ENCODE results near the gene CLSTN1.

Gene CLSTN1

DNA sequence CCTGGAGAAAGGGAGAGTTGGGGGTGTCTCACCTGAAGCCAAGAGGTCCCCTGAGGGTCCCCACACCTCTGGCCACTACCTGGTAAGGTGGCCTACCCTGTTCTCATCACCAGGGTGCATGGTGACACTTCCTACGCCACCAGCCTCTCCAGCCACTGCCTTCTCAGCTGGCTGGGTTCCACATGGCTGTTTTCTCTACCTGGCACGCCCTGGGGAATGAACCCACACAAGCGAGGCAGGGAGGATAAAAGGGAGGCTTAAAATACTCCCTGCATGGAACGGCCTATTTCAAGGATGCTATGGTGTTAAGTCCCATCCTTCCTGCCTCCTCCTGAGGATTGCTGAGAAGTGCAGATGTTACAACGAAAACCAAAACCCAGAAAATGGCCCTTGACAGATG, 87.5 kb downstream of the CLSTN1 start:
- H3K36me3 ChIP-seq (ENCODE audit: insufficient read depth, low read length), result peaks cover 29% of the 10 kb centered on the region

DNA sequence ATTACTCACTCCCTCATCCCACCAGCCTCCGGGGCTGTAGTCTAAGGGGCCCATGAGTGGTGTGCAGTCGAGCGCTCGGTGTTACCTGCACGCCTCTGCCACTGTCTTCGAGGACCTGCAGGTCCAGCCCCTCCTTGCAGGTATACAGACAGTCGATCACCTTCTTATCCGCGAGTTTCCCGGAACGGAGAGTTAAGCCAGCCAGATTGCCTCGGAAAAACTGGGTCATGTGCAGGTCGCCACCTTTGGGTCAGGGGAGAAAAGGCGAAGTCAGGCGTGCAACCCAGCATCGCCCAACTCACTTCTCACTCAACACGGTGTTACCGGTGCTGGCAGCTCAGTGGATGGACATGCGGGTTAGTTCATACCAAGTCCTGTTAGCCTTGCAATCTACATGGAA, 88.0 kb downstream of the CLSTN1 start:
- no peak overlapping the region for H3K9ac ChIP-seq (ENCODE audit: low read depth, low read length)
- H3K4me1 ChIP-seq (ENCODE audit: insufficient read depth, low read length), result no peaks in the 10 kb centered on the region
- H3K36me3 ChIP-seq (ENCODE audit: insufficient read depth, low read length), result peaks cover 28% of the 10 kb centered on the region

More for the DNA sequence above, 87.5 kb downstream of the CLSTN1 start:
- Histone ChIP-seq H3K9me3 (ENCODE audit: control insufficient read depth, insufficient read depth, low read length) (no peaks in the 10 kb centered on the region), H3K4me1 (ENCODE audit: insufficient read depth, low read length) (no peaks in the 10 kb centered on the region), H3K9ac (ENCODE audit: low read depth, low read length) (no peak overlapping the region)

DNA sequence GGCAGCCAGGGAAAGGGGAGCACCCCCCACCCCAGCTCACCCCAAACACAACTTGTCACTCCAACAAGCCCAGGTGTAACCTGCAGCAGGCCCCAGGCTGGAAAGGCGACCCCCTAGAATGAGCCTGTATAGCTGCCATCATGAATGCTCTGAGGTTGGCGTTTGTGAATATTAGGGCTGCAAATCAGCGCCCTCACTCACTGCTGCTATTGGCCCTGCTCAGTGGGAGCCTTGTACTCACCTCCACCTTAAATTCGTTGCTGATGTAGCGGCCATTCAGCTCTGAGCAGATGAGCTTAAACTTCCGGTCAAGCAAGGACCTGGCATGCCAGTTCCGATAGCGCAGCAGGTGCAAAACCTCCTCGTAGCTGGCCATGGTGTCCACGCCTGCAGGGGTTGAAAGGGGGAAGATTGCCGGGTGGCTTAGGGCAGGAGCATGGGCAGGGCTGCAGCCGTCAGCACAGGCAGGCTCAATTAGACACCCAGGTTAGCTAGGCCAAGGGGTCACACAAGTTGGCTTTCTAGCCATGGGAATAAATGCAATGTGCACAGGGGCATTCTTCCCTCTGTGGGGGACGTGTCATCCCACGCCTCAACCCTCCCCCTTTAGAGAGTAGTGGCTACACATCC, 90.5 kb downstream of the CLSTN1 start:
- H3K36me3 ChIP-seq (ENCODE audit: insufficient read depth, low read length), result peaks cover 30% of the 10 kb centered on the region

More for the DNA sequence above, 88.0 kb downstream of the CLSTN1 start:
- H3K9me3 ChIP-seq (ENCODE audit: control insufficient read depth, insufficient read depth, low read length), result no peaks in the 10 kb centered on the region

DNA sequence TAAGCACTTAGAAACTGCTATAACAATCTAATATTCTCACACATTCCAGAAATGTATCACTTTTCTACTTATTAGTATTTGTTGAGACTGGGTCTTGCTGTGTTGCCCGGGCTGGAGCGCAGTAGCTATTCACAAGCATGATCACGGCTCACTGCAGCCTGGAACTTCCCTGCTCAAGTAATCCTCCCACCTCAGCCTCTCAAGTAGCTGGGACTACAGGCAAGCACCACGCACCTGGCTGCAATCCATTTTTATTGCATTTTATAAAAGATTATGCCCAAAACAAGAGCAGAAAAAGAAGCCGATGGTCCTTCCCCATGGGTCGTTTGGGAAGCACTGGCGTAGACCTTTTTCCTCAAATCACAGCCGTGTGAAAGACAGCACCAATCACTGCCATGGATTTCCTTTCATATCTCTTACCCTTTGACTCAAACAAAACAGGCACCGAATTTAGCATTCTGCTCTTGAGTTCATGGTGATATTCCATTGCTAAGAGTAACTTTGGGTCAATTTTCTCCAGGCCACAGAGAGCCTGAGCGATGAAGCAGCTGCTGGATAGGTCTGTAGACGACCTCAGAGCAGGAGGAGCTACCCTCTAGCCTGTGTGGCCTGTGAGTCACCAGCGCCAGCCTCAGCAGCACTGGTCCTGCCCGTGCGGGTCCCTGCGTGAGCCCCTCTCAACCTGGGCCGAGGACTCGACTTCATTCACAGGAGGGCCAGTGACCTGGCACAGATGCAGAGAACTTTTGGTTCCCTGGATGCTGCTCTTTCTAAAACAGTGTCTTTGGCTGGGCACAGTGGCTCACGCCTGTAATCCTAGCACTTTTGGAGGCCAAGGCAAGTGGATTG, 91.4 kb downstream of the CLSTN1 start:
- Histone ChIP-seq H3K9me3 (ENCODE audit: control insufficient read depth, insufficient read depth, low read length) (no peaks in the 10 kb centered on the region), H3K36me3 (ENCODE audit: insufficient read depth, low read length) (peaks cover 30% of the 10 kb centered on the region), H3K9ac (ENCODE audit: low read depth, low read length) (no peak overlapping the region), H3K4me1 (ENCODE audit: insufficient read depth, low read length) (no peaks in the 10 kb centered on the region)

More for the DNA sequence above, 90.5 kb downstream of the CLSTN1 start:
- H3K9me3 ChIP-seq (ENCODE audit: control insufficient read depth, insufficient read depth, low read length), result no peaks in the 10 kb centered on the region
- no peak overlapping the region for H3K9ac ChIP-seq (ENCODE audit: low read depth, low read length)
- H3K4me1 ChIP-seq (ENCODE audit: insufficient read depth, low read length), result no peaks in the 10 kb centered on the region

DNA sequence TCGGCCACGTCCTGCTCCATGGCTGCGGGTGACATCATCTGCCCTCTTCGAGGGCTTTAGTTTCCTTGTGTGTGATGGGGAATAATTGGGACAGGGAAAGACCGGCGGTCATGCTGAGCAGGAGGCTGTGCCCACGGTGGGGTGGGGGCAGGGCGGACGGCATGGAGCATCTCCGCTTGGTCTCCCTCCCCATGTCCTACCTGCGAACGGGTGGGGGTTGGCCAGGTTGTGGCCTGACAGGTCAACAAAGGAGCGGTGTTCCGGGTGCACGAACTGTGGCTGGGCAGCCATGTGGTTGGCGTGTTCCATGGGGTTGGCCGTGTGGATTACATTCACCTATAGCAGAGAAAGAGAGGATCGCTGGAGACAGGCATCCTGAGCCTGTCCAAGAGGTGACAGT, 92.2 kb downstream of the CLSTN1 start:
- Histone ChIP-seq H3K4me1 (ENCODE audit: insufficient read depth, low read length) (no peaks in the 10 kb centered on the region), H3K36me3 (ENCODE audit: insufficient read depth, low read length) (peaks cover 27% of the 10 kb centered on the region), H3K9me3 (ENCODE audit: control insufficient read depth, insufficient read depth, low read length) (no peaks in the 10 kb centered on the region), H3K9ac (ENCODE audit: low read depth, low read length) (no peak overlapping the region)

DNA sequence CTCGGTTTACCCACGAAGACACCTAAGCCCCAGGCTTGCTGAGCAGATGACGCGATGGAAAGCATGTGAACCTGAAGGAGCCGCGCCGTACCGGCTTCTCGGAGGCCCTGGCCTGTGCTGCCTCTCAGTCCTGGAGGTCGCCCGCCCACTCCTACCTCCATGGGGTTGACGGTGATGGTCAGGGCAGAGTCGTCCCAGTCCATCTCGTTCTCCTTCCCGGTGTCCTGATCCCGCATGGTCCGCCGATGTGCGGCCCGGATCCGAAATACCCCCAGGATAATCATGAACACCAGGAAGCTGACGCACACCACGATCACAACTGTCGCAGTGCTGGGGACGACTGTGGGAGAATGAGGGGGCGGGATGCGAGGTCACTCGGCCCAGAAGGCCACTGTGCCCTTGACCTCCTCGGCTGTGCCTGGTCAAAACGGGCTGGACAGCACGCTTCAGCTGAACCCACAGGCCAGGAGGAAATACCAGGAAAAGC, 92.7 kb downstream of the CLSTN1 start:
- Histone ChIP-seq H3K9ac (ENCODE audit: low read depth, low read length) (no peak overlapping the region), H3K36me3 (ENCODE audit: insufficient read depth, low read length) (peaks cover 27% of the 10 kb centered on the region), H3K9me3 (ENCODE audit: control insufficient read depth, insufficient read depth, low read length) (no peaks in the 10 kb centered on the region), H3K4me1 (ENCODE audit: insufficient read depth, low read length) (no peaks in the 10 kb centered on the region)

DNA sequence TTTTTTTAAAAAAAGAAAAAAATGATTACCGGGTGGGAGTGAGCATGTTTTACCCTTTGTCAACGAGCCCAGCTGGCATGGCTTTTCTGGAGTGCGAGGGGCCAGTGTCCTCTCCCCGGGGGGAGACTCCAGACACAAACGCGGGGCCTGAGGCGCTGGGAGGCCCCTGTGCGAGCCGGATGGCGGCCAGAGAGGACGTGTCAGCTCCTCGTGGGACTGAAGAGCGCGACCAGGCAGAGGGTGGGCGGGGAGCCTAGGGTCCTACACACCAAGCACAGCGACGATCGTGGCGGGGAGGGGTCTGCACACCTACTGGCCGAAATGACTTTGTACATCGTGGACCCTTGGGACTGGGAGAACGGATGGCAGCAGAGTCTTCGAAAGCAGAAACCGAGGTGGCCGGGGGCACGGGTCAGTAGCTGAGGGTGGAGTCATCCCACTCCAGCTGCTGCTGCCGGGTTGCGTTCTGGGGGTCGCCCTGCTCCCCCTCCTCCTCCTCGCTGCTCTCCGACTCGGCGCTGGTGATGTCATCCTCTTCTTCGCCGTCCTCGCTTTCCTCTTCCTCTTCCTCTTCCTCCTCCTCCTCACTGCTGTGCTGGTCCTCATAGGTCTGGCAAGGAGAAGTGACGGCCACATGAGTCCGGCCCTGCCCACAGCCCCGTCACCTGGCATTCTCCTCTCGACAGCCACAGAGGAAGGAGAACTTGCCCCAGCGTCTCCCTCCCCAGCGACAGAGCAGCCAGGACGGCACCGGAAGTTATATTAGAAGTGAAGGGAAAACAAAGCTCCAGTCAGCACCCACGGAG, 93.5 kb downstream of the CLSTN1 start:
- no peak overlapping the region for H3K9ac ChIP-seq (ENCODE audit: low read depth, low read length)
- no peaks in the 10 kb centered on the region for H3K9me3 ChIP-seq (ENCODE audit: control insufficient read depth, insufficient read depth, low read length)
- peaks cover 23% of the 10 kb centered on the region for H3K36me3 ChIP-seq (ENCODE audit: insufficient read depth, low read length)
- no peaks in the 10 kb centered on the region for H3K4me1 ChIP-seq (ENCODE audit: insufficient read depth, low read length)

DNA sequence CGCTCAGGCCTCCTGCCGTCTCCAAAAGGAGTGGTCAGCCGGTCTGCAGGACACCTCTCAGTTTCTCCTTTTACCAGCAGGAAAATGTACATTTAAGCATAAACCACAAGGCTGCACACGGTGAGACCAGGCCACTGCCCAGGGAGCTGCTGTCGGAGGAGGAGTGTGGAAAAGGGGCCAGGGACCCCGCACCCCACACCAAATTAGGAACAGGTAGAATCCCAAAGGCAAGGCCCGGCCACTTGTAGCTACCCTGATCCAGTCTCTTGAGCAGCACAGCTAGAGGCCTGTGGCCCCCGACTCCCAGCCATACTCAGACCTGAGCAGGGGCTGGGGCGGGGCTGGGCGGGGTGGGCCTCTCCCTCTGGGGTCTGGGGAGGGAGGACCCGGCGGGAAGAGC, 94.2 kb downstream of the CLSTN1 start:
- no peak overlapping the region for H3K9ac ChIP-seq (ENCODE audit: low read depth, low read length)
- no peaks in the 10 kb centered on the region for H3K9me3 ChIP-seq (ENCODE audit: control insufficient read depth, insufficient read depth, low read length)
- H3K36me3 ChIP-seq (ENCODE audit: insufficient read depth, low read length), result peaks cover 16% of the 10 kb centered on the region
- H3K4me1 ChIP-seq (ENCODE audit: insufficient read depth, low read length), result no peaks in the 10 kb centered on the region

DNA sequence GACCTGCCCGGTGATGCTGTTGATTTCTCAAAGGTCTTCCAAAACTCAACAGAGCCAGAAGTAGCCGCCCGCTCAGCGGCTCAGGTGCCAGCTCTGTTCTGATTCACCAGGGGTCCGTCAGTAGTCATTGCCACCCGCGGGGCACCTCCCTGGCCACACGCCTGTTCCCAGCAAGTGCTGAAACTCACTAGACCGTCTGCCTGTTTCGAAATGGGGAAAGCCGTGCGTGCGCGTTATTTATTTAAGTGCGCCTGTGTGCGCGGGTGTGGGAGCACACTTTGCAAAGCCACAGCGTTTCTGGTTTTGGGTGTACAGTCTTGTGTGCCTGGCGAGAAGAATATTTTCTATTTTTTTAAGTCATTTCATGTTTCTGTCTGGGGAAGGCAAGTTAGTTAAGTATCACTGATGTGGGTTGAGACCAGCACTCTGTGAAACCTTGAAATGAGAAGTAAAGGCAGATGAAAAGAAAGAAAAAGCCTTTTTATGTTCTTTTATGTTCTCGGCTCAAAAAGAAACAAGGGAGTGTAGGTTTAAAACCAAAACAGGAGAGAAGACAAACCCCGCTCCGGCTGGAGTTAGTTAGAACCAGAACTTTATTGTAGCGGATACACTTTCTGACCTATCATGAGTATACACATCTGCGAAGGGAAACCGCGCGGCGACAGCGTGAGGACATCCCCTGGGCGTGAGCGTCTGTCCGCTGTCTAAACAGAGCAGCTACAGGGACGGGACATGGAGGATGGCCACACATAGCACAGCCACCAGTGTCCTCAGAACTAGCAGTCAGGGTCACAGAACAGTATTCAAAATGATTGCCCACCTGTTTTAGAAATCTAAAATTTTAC, 95.1 kb downstream of the CLSTN1 start:
- no peaks in the 10 kb centered on the region for H3K4me1 ChIP-seq (ENCODE audit: insufficient read depth, low read length)
- H3K9ac ChIP-seq (ENCODE audit: low read depth, low read length), result no peak overlapping the region
- H3K36me3 ChIP-seq (ENCODE audit: insufficient read depth, low read length), result peaks cover 14% of the 10 kb centered on the region

DNA sequence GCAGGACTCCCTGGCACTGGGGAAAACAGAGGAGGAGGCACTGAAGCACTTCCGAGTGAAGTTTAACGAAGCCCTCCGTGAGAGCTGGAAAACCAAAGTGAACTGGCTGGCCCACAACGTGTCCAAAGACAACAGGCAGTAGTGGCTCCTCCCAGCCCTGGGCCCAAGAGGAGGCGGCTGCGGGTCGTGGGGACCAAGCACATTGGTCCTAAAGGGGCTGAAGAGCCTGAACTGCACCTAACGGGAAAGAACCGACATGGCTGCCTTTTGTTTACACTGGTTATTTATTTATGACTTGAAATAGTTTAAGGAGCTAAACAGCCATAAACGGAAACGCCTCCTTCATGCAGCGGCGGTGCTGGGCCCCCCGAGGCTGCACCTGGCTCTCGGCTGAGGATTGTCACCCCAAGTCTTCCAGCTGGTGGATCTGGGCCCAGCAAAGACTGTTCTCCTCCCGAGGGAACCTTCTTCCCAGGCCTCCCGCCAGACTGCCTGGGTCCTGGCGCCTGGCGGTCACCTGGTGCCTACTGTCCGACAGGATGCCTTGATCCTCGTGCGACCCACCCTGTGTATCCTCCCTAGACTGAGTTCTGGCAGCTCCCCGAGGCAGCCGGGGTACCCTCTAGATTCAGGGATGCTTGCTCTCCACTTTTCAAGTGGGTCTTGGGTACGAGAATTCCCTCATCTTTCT, 96.7 kb downstream of the CLSTN1 start:
- no peaks in the 10 kb centered on the region for H3K4me1 ChIP-seq (ENCODE audit: insufficient read depth, low read length)
- peaks cover 14% of the 10 kb centered on the region; the same call in 1 of the 2 replicates for H3K36me3 ChIP-seq (ENCODE audit: insufficient read depth, low read length)
- H3K9ac ChIP-seq (ENCODE audit: low read depth, low read length), result no peak overlapping the region
- H3K9me3 ChIP-seq (ENCODE audit: control insufficient read depth, insufficient read depth, low read length), result no peaks in the 10 kb centered on the region

More for the DNA sequence above, 95.1 kb downstream of the CLSTN1 start:
- H3K9me3 ChIP-seq (ENCODE audit: control insufficient read depth, insufficient read depth, low read length), result no peaks in the 10 kb centered on the region

DNA sequence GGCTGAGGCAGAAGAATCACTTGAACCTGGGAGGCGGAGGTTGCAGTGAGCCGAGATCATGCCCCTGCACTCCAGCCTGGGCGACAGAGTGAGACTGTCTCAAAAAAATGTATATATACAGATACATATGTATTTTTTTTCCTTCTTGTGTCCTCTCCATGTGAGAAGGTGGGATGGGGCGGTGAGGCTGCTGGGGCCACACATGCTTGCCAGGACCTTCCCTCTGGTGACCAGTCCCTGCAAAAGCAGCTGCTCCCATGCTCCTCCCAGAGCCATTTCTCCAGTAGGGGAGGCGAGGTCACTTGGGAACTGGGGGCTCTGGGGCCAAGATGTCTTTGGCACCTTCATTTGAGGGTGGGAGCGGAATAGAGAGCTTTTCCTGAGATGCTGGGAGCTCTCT, 97.4 kb downstream of the CLSTN1 start:
- Histone ChIP-seq H3K36me3 (ENCODE audit: insufficient read depth, low read length) (peaks cover 16% of the 10 kb centered on the region; the same call in 1 of the 2 replicates), H3K9ac (ENCODE audit: low read depth, low read length) (no peak overlapping the region), H3K4me1 (ENCODE audit: insufficient read depth, low read length) (no peaks in the 10 kb centered on the region; the same call in 1 of the 2 replicates), H3K9me3 (ENCODE audit: control insufficient read depth, insufficient read depth, low read length) (no peaks in the 10 kb centered on the region)

DNA sequence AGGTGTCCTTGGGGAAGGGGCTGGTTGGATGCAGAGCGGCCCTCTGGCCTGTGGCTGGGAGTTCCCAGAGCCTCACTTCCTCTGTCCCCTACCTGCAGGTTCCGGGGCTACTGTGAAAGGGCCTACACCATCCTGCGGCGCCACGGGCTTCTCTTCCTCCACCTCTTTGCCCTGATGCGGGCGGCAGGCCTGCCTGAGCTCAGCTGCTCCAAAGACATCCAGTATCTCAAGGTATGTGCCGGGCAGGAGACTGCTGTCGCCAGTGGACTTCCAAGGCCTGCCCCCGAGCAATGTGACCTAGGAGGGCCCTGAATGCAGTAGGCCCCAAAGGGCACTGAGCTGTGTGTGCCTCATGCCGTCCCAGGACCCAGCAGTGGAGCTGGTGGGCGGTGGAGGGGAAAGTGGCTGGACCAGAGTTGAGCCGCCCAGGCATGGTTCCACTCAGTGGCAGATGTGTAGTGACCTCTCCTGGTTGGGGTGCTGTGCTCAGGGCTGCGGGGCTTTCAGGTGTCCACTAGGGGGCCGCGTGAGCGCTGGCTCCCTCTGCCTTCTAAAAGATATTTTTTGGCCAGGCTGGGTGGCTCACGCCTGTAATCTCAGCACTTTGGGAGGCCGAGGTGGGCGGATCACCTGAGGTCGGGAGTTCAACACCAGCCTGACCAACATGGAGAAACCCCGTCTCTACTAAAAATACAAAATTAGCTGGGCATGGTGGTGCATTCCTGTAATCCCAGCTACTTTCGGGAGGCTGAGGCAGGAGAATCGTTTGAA, 98.9 kb downstream of the CLSTN1 start:
- no peaks in the 10 kb centered on the region; the same call in 1 of the 2 replicates for H3K4me1 ChIP-seq (ENCODE audit: insufficient read depth, low read length)
- no peaks in the 10 kb centered on the region for H3K9me3 ChIP-seq (ENCODE audit: control insufficient read depth, insufficient read depth, low read length)
- H3K9ac ChIP-seq (ENCODE audit: low read depth, low read length), result no peak overlapping the region
- H3K36me3 ChIP-seq (ENCODE audit: insufficient read depth, low read length), result peaks cover 16% of the 10 kb centered on the region; the same call in 1 of the 2 replicates
